Smooth muscle cell (in vitro differentiated cells): ENCODE measurements around the gene EXOSC5. TPM values are rescaled to one million over a fixed set of nuclear protein-coding genes. Genes with fewer than 3 reads are reported as not detected.
"Not testable (repeated sequence)": the region's sequence is repeated elsewhere in the genome, so short reads cannot be mapped to it uniquely, and the experiment has no call there.

Experiments
- DNase-seq: peaks from one replicate; lab custom pipeline; 2025; ENCODE audit not compliant: unreplicated experiment; lab: John Stamatoyannopoulos, UW
- H2AFZ ChIP-seq: fragments of 200-600 bp; sonication (generic); 2 replicates; pipeline ENCODE4 v1.6.0; 2016; ENCODE audit warnings: antibody characterized with exemption, low read depth, mild to moderate bottlenecking
- H3F3A ChIP-seq: fragments of 200-600 bp; sonication (generic); 2 replicates; pipeline ENCODE4 v1.6.0; 2017; ENCODE audit warnings: antibody characterized with exemption, low read depth
- H3K27ac ChIP-seq: fragments of 200-600 bp; sonication (generic); 2 replicates; pipeline ENCODE4 v1.5.1; 2016; ENCODE audit warnings: low read depth, mild to moderate bottlenecking
- H3K27me3 ChIP-seq: fragments of 200-600 bp; sonication (generic); 2 replicates; pipeline ENCODE4 v1.6.1; 2016; ENCODE audit warnings: low read depth, mild to moderate bottlenecking
- H3K36me3 ChIP-seq: fragments of 200-600 bp; sonication (generic); 2 replicates; pipeline ENCODE4 v1.5.1; 2016; ENCODE audit warnings: low read depth
- H3K4me1 ChIP-seq: fragments of 200-600 bp; sonication (generic); 2 replicates; pipeline ENCODE4 v1.5.1; 2016; ENCODE audit warnings: low read depth
- H3K4me2 ChIP-seq: fragments of 200-600 bp; sonication (generic); 2 replicates; pipeline ENCODE4 v1.6.0; 2016; ENCODE audit warnings: mild to moderate bottlenecking
- H3K4me3 ChIP-seq: fragments of 200-600 bp; sonication (generic); 2 replicates; pipeline ENCODE4 v1.5.1; 2016; ENCODE audit warnings: mild to moderate bottlenecking
- H3K79me2 ChIP-seq: fragments of 200-600 bp; sonication (generic); 2 replicates; pipeline ENCODE4 v1.6.0; 2016; ENCODE audit warnings: low read depth, mild to moderate bottlenecking
- H3K9ac ChIP-seq: fragments of 200-600 bp; sonication (generic); 2 replicates; pipeline ENCODE4 v1.6.0; 2016; ENCODE audit warnings: low read depth
- H3K9me3 ChIP-seq: fragments of 200-600 bp; sonication (generic); replicated peaks from 2 replicates; pipeline ENCODE4 v1.5.1; 2016; ENCODE audit warnings: low read depth
- H4K20me1 ChIP-seq: fragments of 200-600 bp; sonication (generic); 2 replicates; pipeline ENCODE4 v1.6.0; 2016; ENCODE audit warnings: low read depth
- CTCF ChIP-seq: fragments of 200-600 bp; sonication (generic); IDR thresholded peaks from 2 replicates; pipeline ENCODE4 v1.5.1; 2017; ENCODE audit warnings: borderline replicate concordance, mild to moderate bottlenecking, antibody characterized with exemption; ENCODE audit not compliant: insufficient read depth, poor library complexity, severe bottlenecking
- WGBS: methylation state at CpG from one replicate; pipeline ENCODE4 v1.1.7; 2016; ENCODE audit warnings: low lambda C conversion rate; 5-methylcytosine and 5-hydroxymethylcytosine counted together
- polyA plus RNA-seq: library from polyadenylated mRNA; unstranded; fragments of >200 nt; fragmentation: Nextera tagmentation; extraction: Ambion mirVana; gene quantifications from 2 replicates; pipeline ENCODE4 v1.2.1, GENCODE V29; 2016
- total RNA-seq: library from RNA; depleted of rRNA; stranded (reverse); fragments of >200 nt; gene quantifications from 2 replicates; pipeline ENCODE4 v1.2.3, GENCODE V29; 2014

EXOSC5 gene
- total and polyA plus RNA-seq, 2 experiments from 2014 or later = 5.4 to 19.5 TPM

GRCh38 chr19:41352279-41352608, 44.9 kb downstream of the EXOSC5 start:
- Histone ChIP-seq H4K20me1 (peaks cover 58% of the 10 kb centered on the region), H3F3A (peaks cover 18% of the 10 kb centered on the region), H3K4me2 (peak overlapping the region; percentile 94), H3K79me2 (peaks cover 62% of the 10 kb centered on the region), H3K36me3 (peaks cover 3% of the 10 kb centered on the region), H3K27ac (no peak overlapping the region), H3K9ac (peak overlapping the region; percentile 83), H3K9me3 (no peaks in the 10 kb centered on the region), H3K4me3 (peak overlapping the region; percentile 76), H3K27me3 (no peaks in the 10 kb centered on the region), H3K4me1 (no peaks in the 10 kb centered on the region), H2AFZ (no peak overlapping the region)
- 0% methylated on average over 12 of the region's 12 CpGs for WGBS
- no peak for DNase-seq
- no peak for TF ChIP-seq CTCF

DNA sequence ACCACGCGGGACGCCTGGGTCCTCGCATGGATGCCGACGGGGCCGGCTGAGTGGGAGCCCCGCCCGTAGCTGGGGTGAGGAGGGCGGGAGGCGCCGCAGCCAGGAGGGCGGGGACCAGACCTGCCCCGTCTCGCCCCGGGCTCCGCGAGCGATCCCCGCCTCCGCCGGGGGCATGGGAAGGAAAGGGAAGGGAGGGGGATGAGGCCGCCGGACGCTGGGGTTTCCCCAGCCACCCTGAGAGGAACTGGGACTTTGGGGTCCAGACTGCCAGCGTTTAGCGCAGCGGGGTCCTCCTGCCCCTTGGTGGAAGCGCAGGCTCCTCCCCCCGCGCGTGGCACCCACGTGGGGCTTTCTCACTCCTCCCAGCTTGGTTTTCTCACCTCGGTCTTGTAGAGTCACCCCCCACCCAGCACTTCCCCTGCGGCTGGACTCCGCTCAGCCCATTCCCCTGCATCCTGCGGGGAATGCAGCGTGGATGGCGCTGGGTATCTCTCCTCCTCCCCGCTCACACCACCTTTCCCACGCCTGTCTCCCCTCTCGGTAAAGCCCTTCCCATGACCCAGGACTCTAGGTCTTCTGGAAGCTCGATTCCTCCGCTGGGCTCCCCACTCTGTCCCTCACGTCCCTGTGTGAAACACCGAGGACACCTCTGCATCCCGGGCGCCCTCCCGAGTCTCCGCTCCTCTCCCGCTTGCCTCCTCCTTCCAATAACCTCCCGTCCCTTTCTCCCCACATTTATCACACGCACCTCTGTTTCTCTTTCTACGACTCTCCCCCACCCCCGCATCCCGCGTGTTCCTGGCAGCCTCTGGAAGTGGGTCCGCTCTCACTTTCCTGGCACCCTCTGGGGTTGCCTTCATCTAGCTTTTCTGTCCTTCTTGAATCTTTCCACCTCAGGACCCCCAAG, 45.6 kb downstream of the EXOSC5 start:
- H3F3A ChIP-seq = peaks cover 18% of the 10 kb centered on the region
- no peaks in the 10 kb centered on the region for H3K9me3 ChIP-seq
- under 1% methylated on average over 43 of the region's 58 CpGs for WGBS
- H4K20me1 ChIP-seq = peaks cover 65% of the 10 kb centered on the region
- peak overlapping the region; percentile 37 for H3K27ac ChIP-seq
- H3K4me1 ChIP-seq = no peaks in the 10 kb centered on the region
- peak overlapping the region; percentile 83 for H3K9ac ChIP-seq
- peaks cover 69% of the 10 kb centered on the region for H3K79me2 ChIP-seq
- DNase-seq = peak; percentile 42
- H3K4me3 ChIP-seq = peak overlapping the region; percentile 76
- H3K27me3 ChIP-seq = no peaks in the 10 kb centered on the region
- H3K4me2 ChIP-seq = peak overlapping the region; percentile 94
- peaks cover 3% of the 10 kb centered on the region for H3K36me3 ChIP-seq
- H2AFZ ChIP-seq = no peak overlapping the region
- no peak for TF ChIP-seq CTCF

- peaks cover 3% of the 10 kb centered on the region for H3K36me3 ChIP-seq
- no peaks in the 10 kb centered on the region for H3K4me1 ChIP-seq
- H3K4me2 ChIP-seq = peak overlapping the region; percentile 94
- H3K27ac ChIP-seq = peak overlapping the region; percentile 37
- H3K79me2 ChIP-seq = peaks cover 76% of the 10 kb centered on the region
- H3K9me3 ChIP-seq = no peaks in the 10 kb centered on the region
- DNase-seq = no peak
- H3K27me3 ChIP-seq = no peaks in the 10 kb centered on the region
- no peak overlapping the region for H2AFZ ChIP-seq
- H3K9ac ChIP-seq = peak overlapping the region; percentile 83
- peaks cover 17% of the 10 kb centered on the region for H3F3A ChIP-seq
- peak overlapping the region; percentile 76 for H3K4me3 ChIP-seq
- H4K20me1 ChIP-seq = peaks cover 72% of the 10 kb centered on the region
- no peak for TF ChIP-seq CTCF
- 4% methylated on average over 21 of the region's 22 CpGs for WGBS
These were observed 46.3 kb downstream of the EXOSC5 start for GRCh38 chr19:41350735-41351338.

DNA sequence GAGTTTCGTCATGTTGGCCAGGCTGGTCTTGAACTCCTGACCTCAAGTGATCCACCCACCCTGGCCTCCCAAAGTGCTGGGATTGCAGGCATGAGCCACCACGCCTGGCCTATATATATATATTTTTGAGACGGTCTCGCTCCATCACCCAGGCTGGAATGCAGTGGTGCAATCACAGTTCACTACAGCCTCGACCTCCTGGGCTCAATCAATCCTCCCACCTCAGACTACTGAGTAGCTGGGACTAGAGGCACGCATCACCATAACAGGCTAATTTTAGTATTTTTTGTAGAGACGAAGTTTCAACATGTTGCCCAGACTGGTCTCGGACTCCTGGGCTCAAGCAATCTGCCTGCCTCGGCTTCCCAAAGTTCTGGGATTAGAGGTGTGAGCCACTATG, 50.2 kb downstream of the EXOSC5 start:
- H2AFZ ChIP-seq = not testable (repeated sequence)

More for the DNA sequence above, 50.2 kb downstream of the EXOSC5 start:
- H3K36me3 ChIP-seq, H3K27me3 ChIP-seq, H3K27ac ChIP-seq, H3K4me2 ChIP-seq, H3K4me1 ChIP-seq, H3K4me3 ChIP-seq, DNase-seq, H3K9me3 ChIP-seq, H3K9ac ChIP-seq: not testable (repeated sequence)
- peaks cover 80% of the 10 kb centered on the region for H3K79me2 ChIP-seq
- 88% methylated on average over 9 of the region's 9 CpGs for WGBS
- peaks cover 97% of the 10 kb centered on the region for H4K20me1 ChIP-seq
- H3F3A ChIP-seq = peaks cover 12% of the 10 kb centered on the region
